ENCODE data around the gene ATP5F1D. TPM values are rescaled to one million over a fixed set of nuclear protein-coding genes. Genes with fewer than 3 reads are reported as not detected.
"Not testable (repeated sequence)": the region's sequence is repeated elsewhere in the genome, so short reads cannot be mapped to it uniquely, and the experiment has no call there.

Gene ATP5F1D
- polyA plus RNA-seq, 4 donors, result 56.5 to 155 (median 92.1) TPM

- no peak for DNase-seq (ENCODE audit: low read depth in 4 of 4, low spot score in 3 of 4)
Observed at GRCh38 chr19:1245494-1246264, 4.1 kb downstream of the ATP5F1D start.

GRCh38 chr19:1246265-1247087, 4.9 kb downstream of the ATP5F1D start:
- not testable (repeated sequence) for DNase-seq (ENCODE audit: low read depth in 4 of 4, low spot score in 3 of 4)

- DNase-seq (ENCODE audit: low read depth in 4 of 4, low spot score in 3 of 4), result no peak
Observed at GRCh38 chr19:1247748-1248138, 6.2 kb downstream of the ATP5F1D start.

GRCh38 chr19:1248139-1248785, 6.7 kb downstream of the ATP5F1D start, which contains the start of gene MIDN:
TSS of gene MIDN (plus strand) at chr19:1248583. CDS start at chr19:1250297, 1,714 bp downstream.
- DNase-seq (ENCODE audit: low read depth in 4 of 4, low spot score in 3 of 4), result no peak

- DNase-seq (ENCODE audit: low read depth in 4 of 4, low spot score in 3 of 4), result no peak
Observed at GRCh38 chr19:1248786-1249297, 7.3 kb downstream of the ATP5F1D start.

GRCh38 chr19:1249298-1249989, 7.9 kb downstream of the ATP5F1D start:
- peak; percentile 92 to 94 (median 93) for DNase-seq (ENCODE audit: low read depth in 4 of 4, low spot score in 3 of 4)

GRCh38 chr19:1249990-1250436, 8.5 kb downstream of the ATP5F1D start:
- DNase-seq (ENCODE audit: low read depth in 4 of 4, low spot score in 3 of 4), result no peak

- no peak for DNase-seq (ENCODE audit: low read depth in 4 of 4, low spot score in 3 of 4)
Observed at GRCh38 chr19:1250437-1251260, 9.1 kb downstream of the ATP5F1D start.

- no peak for DNase-seq (ENCODE audit: low read depth in 4 of 4, low spot score in 3 of 4)
Observed at GRCh38 chr19:1251330-1252220, 10.0 kb downstream of the ATP5F1D start.

GRCh38 chr19:1252221-1252820, 10.8 kb downstream of the ATP5F1D start:
- no peak for DNase-seq (ENCODE audit: low read depth in 4 of 4, low spot score in 3 of 4)

GRCh38 chr19:1252821-1253513, 11.4 kb downstream of the ATP5F1D start:
- DNase-seq (ENCODE audit: low read depth in 4 of 4, low spot score in 3 of 4), result no peak

GRCh38 chr19:1253514-1254080, 12.0 kb downstream of the ATP5F1D start:
- no peak for DNase-seq (ENCODE audit: low read depth in 4 of 4, low spot score in 3 of 4)

- no peak for DNase-seq (ENCODE audit: low read depth in 4 of 4, low spot score in 3 of 4)
Observed at GRCh38 chr19:1254081-1254527, 12.6 kb downstream of the ATP5F1D start.

GRCh38 chr19:1254530-1255185, 13.1 kb downstream of the ATP5F1D start:
- DNase-seq (ENCODE audit: low read depth in 4 of 4, low spot score in 3 of 4), result no peak

- DNase-seq (ENCODE audit: low read depth in 4 of 4, low spot score in 3 of 4), result no peak
Observed at GRCh38 chr19:1255186-1256161, 13.9 kb downstream of the ATP5F1D start.
